GM19023 (cell line): ENCODE data around the gene ABCC2.
"Not testable (repeated sequence)": the region's sequence is repeated elsewhere in the genome, so short reads cannot be mapped to it uniquely, and the experiment has no call there.

ENCODE experiments used
- ATAC-seq: cut with Tn5 transposase; IDR thresholded peaks from one replicate; pipeline ENCODE4 v1.9.1; 2021; ENCODE audit warnings: mild to moderate bottlenecking, moderate library complexity; ENCODE audit not compliant: unreplicated experiment

Gene ABCC2

DNA sequence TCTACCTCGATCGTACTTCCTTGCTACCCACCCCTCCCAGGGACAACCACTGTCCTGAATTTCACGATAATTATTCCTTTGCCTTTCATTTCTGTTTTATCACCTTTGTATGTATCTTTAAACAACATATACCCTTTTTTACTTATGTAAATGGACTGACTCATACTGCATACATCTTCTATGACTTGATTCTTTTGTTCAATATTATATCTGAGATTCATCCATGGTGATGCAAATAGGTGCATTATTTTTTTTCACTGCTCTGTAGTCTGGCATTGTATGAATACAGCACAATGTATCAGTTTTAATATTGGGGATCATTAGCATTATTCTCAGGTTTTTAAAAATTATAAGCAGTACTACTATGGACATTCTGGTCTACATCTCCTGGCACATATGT is 69.4 kb downstream of the ABCC2 start:
- no peak for ATAC-seq

GRCh38 chr10:99852481-99853213 is 70.2 kb downstream of the ABCC2 start:
- no peak for ATAC-seq

DNA sequence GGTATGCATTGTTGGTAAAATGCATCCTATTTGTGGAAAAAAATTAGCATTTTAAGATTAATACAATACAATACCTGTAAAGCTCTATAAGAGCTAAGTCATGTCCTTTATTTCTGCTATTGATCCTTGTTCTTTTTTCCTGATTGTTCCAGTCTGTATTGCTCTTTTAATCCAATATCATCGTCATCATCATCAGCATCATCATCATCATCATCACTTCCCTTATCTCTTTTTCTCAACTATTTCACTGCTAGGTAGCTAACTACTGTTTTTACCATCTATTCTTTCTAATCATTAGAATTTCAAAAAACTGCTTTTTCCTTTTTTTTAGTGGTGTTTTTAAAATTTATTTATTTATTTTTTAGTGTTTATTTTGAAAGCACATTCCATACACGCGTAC is 71.2 kb downstream of the ABCC2 start:
- ATAC-seq: no peak

DNA sequence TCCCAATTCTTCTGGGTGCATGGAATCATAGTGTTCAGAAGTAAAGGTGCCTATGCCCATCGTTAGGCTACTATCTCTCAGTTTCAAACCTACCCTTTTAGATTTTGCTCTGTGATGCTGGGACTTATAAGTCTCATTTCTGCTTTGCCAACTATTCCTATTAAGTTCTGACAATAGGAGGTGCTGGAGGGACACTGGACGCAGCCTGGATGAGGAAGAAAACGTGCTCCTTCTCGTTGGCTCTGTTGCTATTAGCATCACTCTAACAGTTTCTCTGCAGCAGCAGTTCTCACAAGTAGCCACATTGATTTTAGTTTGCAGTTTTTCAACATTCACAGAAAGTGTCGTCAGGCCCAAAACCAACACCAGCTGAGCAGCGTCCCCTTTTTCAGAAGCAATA is 72.4 kb downstream of the ABCC2 start:
- no peak for ATAC-seq

GRCh38 chr10:99855479-99856071 is 73.1 kb downstream of the ABCC2 start:
- no peak for ATAC-seq

DNA sequence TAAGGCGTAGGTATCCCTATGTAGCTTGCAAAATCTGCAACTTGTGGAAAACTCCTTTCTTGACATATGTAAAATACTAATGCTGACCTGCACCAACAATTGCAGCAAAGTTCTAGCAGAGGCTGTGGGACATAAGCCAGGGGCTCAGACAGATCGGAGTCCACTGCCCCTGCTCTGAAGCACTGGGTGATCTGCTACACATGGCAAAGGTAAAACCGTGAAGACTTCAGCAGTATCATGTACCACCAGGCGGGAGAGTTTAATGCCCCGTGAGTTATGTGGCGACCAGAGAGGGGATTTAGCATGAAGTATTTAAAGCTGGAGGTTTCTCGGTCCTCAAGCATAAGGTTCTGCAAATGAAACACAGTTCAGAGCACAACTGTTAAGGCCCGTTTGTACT is 76.4 kb downstream of the ABCC2 start:
- no peak for ATAC-seq

GRCh38 chr10:99859585-99859984 is 77.1 kb downstream of the ABCC2 start:
- ATAC-seq: no peak

DNA sequence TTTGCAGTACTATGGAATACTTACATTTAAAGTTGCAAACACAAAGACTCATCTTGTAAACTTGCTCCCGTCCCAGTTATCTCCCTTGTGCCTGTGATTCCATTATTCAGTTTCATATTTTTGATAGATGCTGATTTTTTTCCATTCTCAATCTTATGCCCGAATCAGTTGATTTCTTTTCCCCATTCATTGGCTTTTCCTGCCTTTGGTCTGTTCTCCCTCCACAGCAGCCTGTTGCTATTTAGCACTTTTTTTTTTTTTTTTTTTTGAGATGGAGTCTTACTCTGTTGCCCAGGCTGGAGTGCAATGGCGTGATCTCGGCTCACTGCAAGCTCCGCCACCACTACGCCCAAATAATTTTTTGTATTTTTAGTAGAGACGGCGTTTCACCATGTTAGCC is 78.0 kb downstream of the ABCC2 start:
- ATAC-seq: no peak

- ATAC-seq: not testable (repeated sequence)
Measured at GRCh38 chr10:99863535-99864240, 81.2 kb downstream of the ABCC2 start.

GRCh38 chr10:99867250-99867649 is 84.8 kb downstream of the ABCC2 start:
- not testable (repeated sequence) for ATAC-seq

DNA sequence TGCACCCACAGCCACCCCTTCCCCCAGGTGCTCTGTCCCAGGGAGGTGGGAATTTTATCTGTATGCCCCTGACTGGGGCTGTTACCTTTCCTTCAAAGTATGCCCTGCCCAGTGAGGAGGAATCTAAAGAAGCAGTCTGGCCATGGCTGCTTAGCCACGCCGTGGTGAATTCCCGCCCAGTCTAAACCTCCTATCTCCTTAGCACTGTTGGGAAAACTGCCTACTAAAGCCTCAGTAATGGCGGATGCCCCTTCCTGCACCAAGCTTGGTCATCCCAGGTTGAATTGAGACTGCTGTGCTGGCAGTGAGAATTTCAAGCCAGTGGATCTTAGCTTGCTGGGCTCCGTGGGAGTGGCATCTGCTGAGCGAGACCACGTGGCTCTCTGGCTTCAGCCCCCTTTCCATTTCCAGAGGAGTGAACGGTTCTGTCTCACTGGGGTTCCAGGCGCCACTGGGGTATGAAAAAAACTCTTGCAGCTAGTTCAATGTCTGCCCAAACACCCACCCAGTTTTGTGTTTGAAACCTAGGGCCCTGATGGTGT is 87.2 kb downstream of the ABCC2 start:
- no peak for ATAC-seq

- no peak for ATAC-seq
Measured at GRCh38 chr10:99870123-99870730, 87.8 kb downstream of the ABCC2 start.

- no peak for ATAC-seq
Measured at GRCh38 chr10:99872367-99873162, 90.1 kb downstream of the ABCC2 start.

DNA sequence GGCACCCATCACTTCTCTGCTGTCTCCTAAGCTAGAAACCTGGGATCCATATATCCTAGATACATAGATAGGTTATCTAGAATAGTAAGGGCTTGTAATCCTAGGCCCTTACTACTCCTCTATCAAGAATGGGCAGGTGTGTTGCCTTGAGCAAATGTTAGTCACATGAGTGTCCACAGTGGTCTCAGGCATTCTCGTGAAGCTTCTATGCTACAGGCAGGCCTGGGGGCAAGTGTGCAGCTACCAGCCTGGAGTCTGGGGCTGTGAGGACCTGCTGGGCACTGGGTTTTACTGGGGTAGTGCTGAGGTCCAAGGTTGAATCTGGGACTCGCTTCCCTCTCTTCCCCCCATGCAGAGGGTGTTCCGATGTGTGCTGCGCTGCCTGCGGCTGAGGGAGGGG is 91.4 kb downstream of the ABCC2 start:
- no peak for ATAC-seq

DNA sequence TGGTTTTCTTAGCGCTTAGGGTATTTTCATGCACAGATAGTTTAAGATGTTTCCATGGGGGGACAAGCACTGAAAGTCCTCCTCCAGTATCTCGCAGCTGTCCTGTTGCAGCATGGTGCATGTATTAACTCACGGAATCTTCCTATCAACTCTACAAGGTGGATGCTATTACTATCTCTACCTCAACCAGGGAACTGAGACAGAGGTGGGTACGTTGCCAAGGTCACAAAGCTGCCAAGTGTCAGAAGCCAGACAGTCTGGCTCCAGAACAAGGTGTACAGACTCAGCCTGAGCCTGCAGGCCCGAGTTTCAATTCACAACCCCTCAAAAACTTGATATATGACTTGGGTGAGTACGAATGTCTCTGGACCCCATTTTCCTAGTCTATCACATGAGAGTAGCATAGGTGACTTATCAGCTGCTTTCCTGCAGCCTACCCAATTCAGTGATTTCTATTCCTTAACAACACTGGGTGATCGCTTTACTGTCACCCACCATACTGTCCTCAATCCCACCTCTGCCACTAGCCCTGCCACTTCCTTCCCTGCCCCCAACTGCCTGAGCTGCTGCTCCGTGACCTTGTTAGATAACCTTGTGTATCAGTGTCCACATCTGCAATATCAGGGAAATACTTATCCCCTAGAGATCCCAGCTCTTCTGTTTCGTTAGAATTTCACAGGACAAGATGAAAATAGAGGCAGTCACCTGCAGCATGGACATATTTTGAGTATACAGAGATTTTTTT is 92.1 kb downstream of the ABCC2 start:
- ATAC-seq: no peak

DNA sequence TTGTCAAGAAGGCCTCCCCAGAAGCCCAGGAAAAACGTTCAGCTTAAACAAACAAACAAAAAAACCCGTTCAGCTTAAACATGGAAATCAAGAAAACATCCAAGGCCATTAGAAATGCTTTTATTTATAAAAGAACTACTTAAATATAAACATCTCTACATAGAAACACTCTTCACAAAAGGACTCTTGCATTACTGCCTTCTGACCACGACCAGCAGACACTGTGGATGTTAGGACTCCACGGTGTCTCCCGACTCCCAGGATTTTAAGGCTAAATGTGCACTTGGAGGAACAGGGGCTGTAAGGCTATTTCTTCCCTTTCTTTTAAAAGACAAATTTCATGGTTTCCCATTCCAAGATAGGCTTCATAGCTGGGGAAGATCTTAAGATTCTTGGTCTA is 93.0 kb downstream of the ABCC2 start:
- no peak for ATAC-seq

DNA sequence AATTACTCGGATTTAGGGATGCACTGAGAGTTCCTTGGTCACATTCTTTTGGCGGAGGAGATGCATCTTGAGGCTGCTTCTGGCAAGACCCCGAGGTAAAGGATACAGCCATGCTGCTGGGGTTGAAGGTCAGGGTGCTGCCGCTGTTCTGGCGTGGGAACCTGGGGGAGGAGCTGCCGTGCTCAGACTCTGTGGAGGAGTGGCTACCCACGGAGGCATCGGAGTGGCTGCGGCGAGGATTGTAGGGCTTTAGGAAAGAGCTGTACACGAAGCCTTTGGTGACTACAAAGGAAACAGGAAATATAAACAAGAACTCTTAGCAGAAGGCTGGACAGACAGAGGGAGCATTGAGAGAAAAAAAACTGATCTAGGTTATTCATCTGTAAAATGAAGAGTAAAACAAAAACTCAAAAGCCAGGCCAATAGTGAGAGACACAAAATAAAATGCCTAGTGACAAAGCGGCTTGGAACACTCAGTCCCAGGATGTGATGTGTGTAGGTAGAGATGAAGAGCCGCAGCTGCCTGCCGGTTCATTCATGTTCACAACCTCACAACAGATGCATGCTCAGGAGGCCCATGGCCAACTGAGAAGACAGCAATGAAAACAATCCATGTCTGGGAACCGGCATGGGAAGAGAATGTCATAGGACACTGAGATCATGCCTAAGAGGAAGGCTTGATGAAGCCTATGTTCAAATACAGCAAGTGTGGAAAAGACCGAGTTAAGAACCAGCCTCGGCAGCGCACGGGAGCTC is 97.8 kb downstream of the ABCC2 start:
- no peak for ATAC-seq

DNA sequence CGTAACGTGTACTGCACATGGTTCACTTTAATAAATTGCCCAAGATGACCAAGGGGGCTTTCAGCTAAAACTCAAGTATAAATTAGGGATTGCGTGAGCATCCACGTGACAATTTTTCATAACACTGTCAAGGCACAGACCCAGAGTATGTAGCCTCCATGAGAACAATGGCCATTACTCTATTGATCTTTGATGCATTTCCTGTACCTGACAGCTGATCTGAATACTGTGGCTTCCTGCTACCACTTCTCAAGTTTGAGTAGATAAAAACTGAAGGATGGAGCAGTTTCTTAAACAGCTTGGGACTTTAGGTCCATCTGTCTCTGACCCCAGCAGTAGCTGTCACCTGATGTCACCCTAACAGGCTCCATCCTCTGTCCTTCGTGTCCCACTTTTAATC is 98.9 kb downstream of the ABCC2 start:
- ATAC-seq: no peak

GRCh38 chr10:99883523-99883922 is 101.1 kb downstream of the ABCC2 start:
- no peak for ATAC-seq
